ENCODE data around the gene ADGRF1. TPM values are rescaled to one million over a fixed set of nuclear protein-coding genes. Genes with fewer than 3 reads are reported as not detected.

The ADGRF1 gene
- total RNA-seq, 2 donors from 2014 or later = 5.6 to 11.5 TPM

DNA sequence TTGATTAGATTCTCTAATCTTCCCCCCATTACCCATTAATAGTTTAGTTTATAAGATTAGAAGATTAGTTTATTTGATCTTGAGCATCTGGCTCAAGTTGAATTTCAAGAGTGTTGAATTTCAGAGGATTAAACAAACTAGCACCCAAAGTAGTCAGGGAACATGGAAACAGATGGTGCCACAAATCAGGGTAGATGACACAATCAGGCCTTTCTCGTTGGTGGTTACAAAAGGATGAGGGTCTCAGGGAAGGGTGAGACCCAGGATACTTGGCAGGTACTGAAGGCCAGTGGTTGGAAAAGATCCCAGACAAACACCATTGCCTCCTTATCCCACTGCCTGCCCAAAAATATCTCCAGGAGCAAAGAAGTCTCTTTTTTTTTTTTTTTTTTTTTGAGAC is 29.5 kb upstream of the ADGRF1 start:
- no peak overlapping the region for H3K27ac ChIP-seq
- no peak overlapping the region for H3K4me3 ChIP-seq
- no peaks in the 10 kb centered on the region for H3K4me1 ChIP-seq (replicated peaks)
- no peaks in the 10 kb centered on the region for H3K9me3 ChIP-seq
- H3K27me3 ChIP-seq (replicated peaks; ENCODE audit: insufficient read depth) = no peaks in the 10 kb centered on the region
- no peak for TF ChIP-seq POLR2A (IDR thresholded peaks at IDR 0.05)
- TF ChIP-seq POLR2AphosphoS5 (IDR thresholded peaks at IDR 0.05) = no peak
- TF ChIP-seq, protein P1, sequence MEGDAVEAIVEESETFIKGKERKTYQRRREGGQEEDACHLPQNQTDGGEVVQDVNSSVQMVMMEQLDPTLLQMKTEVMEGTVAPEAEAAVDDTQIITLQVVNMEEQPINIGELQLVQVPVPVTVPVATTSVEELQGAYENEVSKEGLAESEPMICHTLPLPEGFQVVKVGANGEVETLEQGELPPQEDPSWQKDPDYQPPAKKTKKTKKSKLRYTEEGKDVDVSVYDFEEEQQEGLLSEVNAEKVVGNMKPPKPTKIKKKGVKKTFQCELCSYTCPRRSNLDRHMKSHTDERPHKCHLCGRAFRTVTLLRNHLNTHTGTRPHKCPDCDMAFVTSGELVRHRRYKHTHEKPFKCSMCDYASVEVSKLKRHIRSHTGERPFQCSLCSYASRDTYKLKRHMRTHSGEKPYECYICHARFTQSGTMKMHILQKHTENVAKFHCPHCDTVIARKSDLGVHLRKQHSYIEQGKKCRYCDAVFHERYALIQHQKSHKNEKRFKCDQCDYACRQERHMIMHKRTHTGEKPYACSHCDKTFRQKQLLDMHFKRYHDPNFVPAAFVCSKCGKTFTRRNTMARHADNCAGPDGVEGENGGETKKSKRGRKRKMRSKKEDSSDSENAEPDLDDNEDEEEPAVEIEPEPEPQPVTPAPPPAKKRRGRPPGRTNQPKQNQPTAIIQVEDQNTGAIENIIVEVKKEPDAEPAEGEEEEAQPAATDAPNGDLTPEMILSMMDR (IDR thresholded peaks at IDR 0.05) = no peak
- DNase-seq (ENCODE audit: low spot score) = no peak
- intact Hi-C loops (cut with DNase I) = no loop called here
- H3K36me3 ChIP-seq = no peaks in the 10 kb centered on the region
- WGBS = 26% methylated on average over 1 of the region's 1 CpG

DNA sequence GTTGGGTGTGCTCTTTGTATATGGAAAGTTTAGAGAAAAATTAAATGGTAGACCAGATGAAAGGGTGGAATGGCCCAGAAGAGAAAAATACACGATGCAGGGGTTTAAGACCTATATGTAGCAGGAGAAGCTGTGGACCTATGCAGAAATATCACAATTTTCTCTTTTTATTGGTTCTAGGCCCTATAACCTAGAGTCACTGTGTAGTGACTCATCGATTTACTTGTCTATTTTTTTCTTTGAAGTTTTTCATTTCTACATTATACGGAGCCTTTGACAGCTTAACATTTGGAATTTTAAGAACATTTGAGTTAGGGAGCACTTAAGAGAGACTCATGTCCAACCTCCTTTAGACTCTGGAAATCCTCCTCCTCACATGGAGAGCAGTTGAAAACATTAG is 28.3 kb upstream of the ADGRF1 start:
- Histone ChIP-seq H3K4me3 (no peak overlapping the region), H3K27me3 (replicated peaks; ENCODE audit: insufficient read depth) (no peaks in the 10 kb centered on the region), H3K9me3 (no peaks in the 10 kb centered on the region), H3K36me3 (no peaks in the 10 kb centered on the region), H3K4me1 (replicated peaks) (no peaks in the 10 kb centered on the region), H3K27ac (no peak overlapping the region)
- intact Hi-C loops (cut with DNase I) = no loop called here
- DNase-seq (ENCODE audit: low spot score) = no peak
- WGBS = 94% methylated on average over 3 of the region's 3 CpGs
- no peak for TF ChIP-seq POLR2A (IDR thresholded peaks at IDR 0.05)
- TF ChIP-seq POLR2AphosphoS5 (IDR thresholded peaks at IDR 0.05) = no peak
- TF ChIP-seq, protein P1 (IDR thresholded peaks at IDR 0.05) = no peak

DNA sequence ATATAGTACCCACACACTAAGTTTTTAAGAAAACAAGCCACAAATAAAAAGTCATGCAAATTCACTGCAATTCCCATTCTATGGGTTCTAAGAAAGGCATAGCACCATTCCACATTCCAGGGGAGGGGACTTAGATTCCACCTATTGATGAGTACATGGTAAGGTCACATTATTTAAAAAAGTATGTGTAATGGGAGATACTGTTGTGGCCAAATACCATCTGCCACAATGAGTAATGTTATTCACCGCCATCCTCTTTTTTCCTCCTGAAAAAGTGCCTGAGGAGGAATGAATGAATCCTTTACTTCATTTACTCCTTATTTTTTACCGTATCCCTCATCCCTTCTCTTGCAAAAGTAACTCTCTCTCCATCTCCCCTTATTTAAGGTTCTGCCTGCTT is 27.0 kb upstream of the ADGRF1 start:
- no peaks in the 10 kb centered on the region for H3K4me1 ChIP-seq (replicated peaks)
- H3K27ac ChIP-seq = no peak overlapping the region
- TF ChIP-seq POLR2A (IDR thresholded peaks at IDR 0.05) (no peak), POLR2AphosphoS5 (IDR thresholded peaks at IDR 0.05) (no peak)
- TF ChIP-seq, protein P1 (IDR thresholded peaks at IDR 0.05) = no peak
- no peaks in the 10 kb centered on the region for H3K9me3 ChIP-seq
- no peak for DNase-seq (ENCODE audit: low spot score)
- H3K36me3 ChIP-seq = no peaks in the 10 kb centered on the region
- H3K4me3 ChIP-seq = no peak overlapping the region
- intact Hi-C loops (cut with DNase I) = no loop called here
- 95% methylated on average over 2 of the region's 2 CpGs for WGBS
- no peaks in the 10 kb centered on the region for H3K27me3 ChIP-seq (replicated peaks; ENCODE audit: insufficient read depth)

DNA sequence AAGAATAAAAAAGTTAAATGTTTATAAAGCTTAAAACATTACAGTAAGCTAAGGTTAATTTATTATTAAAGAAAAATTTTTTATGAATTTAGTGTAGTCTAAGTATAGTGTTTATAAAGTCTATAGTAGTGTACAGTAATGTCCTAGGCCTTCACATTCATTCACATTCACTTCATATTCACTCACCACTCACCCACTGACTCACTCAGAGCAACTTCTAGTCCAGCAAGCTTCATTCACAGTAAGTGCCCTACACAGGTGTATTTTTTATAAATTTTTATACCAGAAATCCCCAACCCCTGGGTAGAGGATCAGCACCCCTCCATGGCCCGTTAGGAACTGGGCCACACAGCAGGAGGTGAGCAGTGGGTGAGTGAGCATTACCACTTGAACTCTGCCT is 24.3 kb upstream of the ADGRF1 start:
- no peaks in the 10 kb centered on the region for H3K4me1 ChIP-seq (replicated peaks)
- no peak overlapping the region for H3K27ac ChIP-seq
- intact Hi-C loops (cut with DNase I) = no loop called here
- no peaks in the 10 kb centered on the region for H3K9me3 ChIP-seq
- H3K36me3 ChIP-seq = no peaks in the 10 kb centered on the region
- H3K27me3 ChIP-seq (replicated peaks; ENCODE audit: insufficient read depth) = no peaks in the 10 kb centered on the region
- H3K4me3 ChIP-seq = no peak overlapping the region
- no peak for TF ChIP-seq POLR2A (IDR thresholded peaks at IDR 0.05)
- TF ChIP-seq POLR2AphosphoS5 (IDR thresholded peaks at IDR 0.05) = no peak
- TF ChIP-seq, protein P1 (IDR thresholded peaks at IDR 0.05) = no peak
- DNase-seq (ENCODE audit: low spot score) = no peak
- 88% methylated on average over 1 of the region's 1 CpG for WGBS

DNA sequence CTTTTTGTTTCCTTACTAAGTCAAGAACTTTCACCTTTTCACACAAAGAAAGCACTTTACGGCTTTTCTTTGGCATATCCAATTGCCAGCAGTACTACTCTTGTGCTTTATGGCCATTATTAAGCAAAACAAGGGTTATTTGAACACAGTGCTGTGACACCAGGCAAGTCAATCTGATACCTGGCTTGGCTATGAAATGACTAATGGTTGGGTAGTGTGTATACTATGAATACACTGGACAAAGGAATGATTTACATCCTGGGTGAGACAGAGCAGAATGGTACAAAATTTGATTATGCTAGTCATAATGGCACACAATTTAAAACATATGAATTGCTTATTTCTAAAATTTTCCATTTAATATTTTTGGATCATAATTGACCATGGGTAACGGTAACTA is 22.1 kb upstream of the ADGRF1 start:
- H3K4me1 ChIP-seq (replicated peaks) = no peaks in the 10 kb centered on the region
- WGBS = 92% methylated on average over 2 of the region's 2 CpGs
- H3K36me3 ChIP-seq = no peaks in the 10 kb centered on the region
- H3K27ac ChIP-seq = no peak overlapping the region
- no peaks in the 10 kb centered on the region for H3K27me3 ChIP-seq (replicated peaks; ENCODE audit: insufficient read depth)
- no peaks in the 10 kb centered on the region for H3K9me3 ChIP-seq
- no peak overlapping the region for H3K4me3 ChIP-seq
- intact Hi-C loops (cut with DNase I) = no loop called here
- TF ChIP-seq POLR2AphosphoS5 (IDR thresholded peaks at IDR 0.05) (no peak), POLR2A (IDR thresholded peaks at IDR 0.05) (no peak)
- TF ChIP-seq, protein P1 (IDR thresholded peaks at IDR 0.05) = no peak
- no peak for DNase-seq (ENCODE audit: low spot score)

Measured in prostate gland (tissue), 2 donors.